Osteocyte (in vitro differentiated cells): Measurements from ENCODE around the gene HERC6. TPM values are rescaled to one million over a fixed set of nuclear protein-coding genes. Genes with fewer than 3 reads are reported as not detected.

ENCODE experiments used
- DNase-seq: peaks from one replicate; pipeline ENCODE4 v3.0.0; 2021; ENCODE audit warnings: mixed read lengths; ENCODE audit not compliant: unreplicated experiment; ENCODE audit errors: extremely low spot score
- H3K27ac Mint-ChIP-seq: one replicate; pipeline ENCODE4 v1.8.0; 2021; ENCODE audit warnings: mild to moderate bottlenecking, mixed read lengths; ENCODE audit not compliant: unreplicated experiment
- H3K27me3 Mint-ChIP-seq: one replicate; pipeline ENCODE4 v1.8.0; 2021; ENCODE audit warnings: mixed read lengths; ENCODE audit not compliant: unreplicated experiment
- H3K36me3 Mint-ChIP-seq: one replicate; pipeline ENCODE4 v1.8.0; 2021; ENCODE audit warnings: mixed read lengths; ENCODE audit not compliant: unreplicated experiment
- H3K4me1 Mint-ChIP-seq: one replicate; pipeline ENCODE4 v1.8.0; 2021; ENCODE audit warnings: mixed read lengths; ENCODE audit not compliant: unreplicated experiment
- H3K4me3 Mint-ChIP-seq: one replicate; pipeline ENCODE4 v1.8.0; 2021; ENCODE audit warnings: mild to moderate bottlenecking, moderate library complexity, mixed read lengths; ENCODE audit not compliant: unreplicated experiment
- H3K9me3 Mint-ChIP-seq: one replicate; pipeline ENCODE4 v1.8.0; 2021; ENCODE audit warnings: mixed read lengths; ENCODE audit not compliant: unreplicated experiment
- CTCF ChIP-seq: fragments of 200-600 bp; sonication (generic); IDR thresholded peaks from 2 replicates; pipeline ENCODE4 v1.5.0; 2021; ENCODE audit warnings: antibody characterized with exemption, mild to moderate bottlenecking, moderate library complexity
- total RNA-seq: library from RNA; stranded (reverse); gene quantifications from 2 replicates; pipeline ENCODE4 v1.2.1, GENCODE V29; 2021

Gene HERC6
- total RNA-seq, 1 donor from 2014 or later: 2.3 TPM

GRCh38 chr4:88449290-88449689 lies 70.6 kb downstream of the HERC6 start:
- H3K36me3 Mint-ChIP-seq: no peaks in the 10 kb centered on the region

GRCh38 chr4:88451205-88451604 lies 72.6 kb downstream of the HERC6 start:
- Mint-ChIP-seq H3K27ac (no peak overlapping the region), H3K4me3 (no peak overlapping the region), H3K27me3 (peaks cover 3% of the 10 kb centered on the region), H3K36me3 (no peaks in the 10 kb centered on the region), H3K9me3 (peaks cover 4% of the 10 kb centered on the region), H3K4me1 (no peaks in the 10 kb centered on the region)
- no peak for TF ChIP-seq CTCF
- DNase-seq: no peak

More at GRCh38 chr4:88449290-88449689, 70.6 kb downstream of the HERC6 start:
- Mint-ChIP-seq H3K4me3 (no peak overlapping the region), H3K9me3 (peaks cover 4% of the 10 kb centered on the region), H3K4me1 (no peaks in the 10 kb centered on the region), H3K27ac (no peak overlapping the region), H3K27me3 (peaks cover 3% of the 10 kb centered on the region)
- TF ChIP-seq CTCF: no peak
- no peak for DNase-seq

GRCh38 chr4:88452912-88453311 lies 74.3 kb downstream of the HERC6 start:
- DNase-seq: no peak
- no peak for TF ChIP-seq CTCF
- peaks cover 16% of the 10 kb centered on the region for H3K27me3 Mint-ChIP-seq
- H3K4me1 Mint-ChIP-seq: peaks cover 11% of the 10 kb centered on the region
- H3K4me3 Mint-ChIP-seq: no peak overlapping the region
- no peaks in the 10 kb centered on the region for H3K36me3 Mint-ChIP-seq
- no peak overlapping the region for H3K27ac Mint-ChIP-seq
- H3K9me3 Mint-ChIP-seq: peaks cover 4% of the 10 kb centered on the region

- Mint-ChIP-seq H3K27ac (peak within 1 kb of the TSS; percentile 65), H3K4me3 (peak within 1 kb of the TSS; percentile 86), H3K27me3 (peaks cover 42% of the 10 kb centered on the region), H3K9me3 (peaks cover 4% of the 10 kb centered on the region), H3K4me1 (peaks cover 13% of the 10 kb centered on the region), H3K36me3 (no peaks in the 10 kb centered on the region)
- TF ChIP-seq CTCF: peak; percentile 78
- peak; percentile 92 for DNase-seq
Observed at GRCh38 chr4:88456670-88457306, 78.1 kb downstream of the HERC6 start, which contains the start of gene HERC5. Gene HERC5, plus strand, starts transcription at chr4:88457119. Its CDS starts 151 bp downstream, at chr4:88457270.

GRCh38 chr4:88457307-88458103 lies 78.9 kb downstream of the HERC6 start:
- H3K4me1 Mint-ChIP-seq: peaks cover 13% of the 10 kb centered on the region
- no peak for TF ChIP-seq CTCF
- peaks cover 49% of the 10 kb centered on the region for H3K27me3 Mint-ChIP-seq
- peak overlapping the region; percentile 86 for H3K4me3 Mint-ChIP-seq
- peaks cover 4% of the 10 kb centered on the region for H3K9me3 Mint-ChIP-seq
- no peak for DNase-seq
- H3K27ac Mint-ChIP-seq: no peak overlapping the region
- H3K36me3 Mint-ChIP-seq: no peaks in the 10 kb centered on the region
